Activated CD4-positive, alpha-beta T cell treated with anti-CD3 and anti-CD28 coated beads, Interleukin-2, amount 10 ng/mL, durations not matched to agents 24 days and 14 days (primary cell): ENCODE measurements around the gene URB1. TPM values are rescaled to one million over a fixed set of nuclear protein-coding genes. Genes with fewer than 3 reads are reported as not detected.
"Not testable (repeated sequence)": the region's sequence is repeated elsewhere in the genome, so short reads cannot be mapped to it uniquely, and the experiment has no call there.

Source experiments
- DNase-seq: peaks from one replicate; pipeline ENCODE4 v3.0.0; 2022
- H3K27ac Mint-ChIP-seq: one replicate; pipeline ENCODE4 v1.8.0; 2022; ENCODE audit warnings: mild to moderate bottlenecking, mixed read lengths
- H3K27me3 Mint-ChIP-seq: one replicate; pipeline ENCODE4 v1.8.0; 2022; ENCODE audit warnings: mixed read lengths
- H3K36me3 Mint-ChIP-seq: one replicate; pipeline ENCODE4 v1.8.0; 2022; ENCODE audit warnings: low read depth, mild to moderate bottlenecking, mixed read lengths
- H3K4me1 Mint-ChIP-seq: one replicate; pipeline ENCODE4 v1.8.0; 2021; ENCODE audit warnings: mixed read lengths
- H3K4me3 Mint-ChIP-seq: one replicate; pipeline ENCODE4 v1.8.0; 2022; ENCODE audit warnings: mild to moderate bottlenecking, moderate library complexity, mixed read lengths
- H3K9me3 Mint-ChIP-seq: one replicate; pipeline ENCODE4 v1.8.0; 2021; ENCODE audit warnings: mixed read lengths
- intact Hi-C: fragments of 100-400 bp; cut with micrococcal nuclease; formaldehyde crosslinking; loops from one replicate; pipeline ENCODE4 v1.15.1; 2023
- total RNA-seq: library from RNA; stranded (reverse); gene quantifications from 2 replicates; pipeline ENCODE4 v1.2.3, GENCODE V29; 2022

The URB1 gene
- total RNA-seq, 1 donor from 2014 or later: 41.7 TPM

DNA sequence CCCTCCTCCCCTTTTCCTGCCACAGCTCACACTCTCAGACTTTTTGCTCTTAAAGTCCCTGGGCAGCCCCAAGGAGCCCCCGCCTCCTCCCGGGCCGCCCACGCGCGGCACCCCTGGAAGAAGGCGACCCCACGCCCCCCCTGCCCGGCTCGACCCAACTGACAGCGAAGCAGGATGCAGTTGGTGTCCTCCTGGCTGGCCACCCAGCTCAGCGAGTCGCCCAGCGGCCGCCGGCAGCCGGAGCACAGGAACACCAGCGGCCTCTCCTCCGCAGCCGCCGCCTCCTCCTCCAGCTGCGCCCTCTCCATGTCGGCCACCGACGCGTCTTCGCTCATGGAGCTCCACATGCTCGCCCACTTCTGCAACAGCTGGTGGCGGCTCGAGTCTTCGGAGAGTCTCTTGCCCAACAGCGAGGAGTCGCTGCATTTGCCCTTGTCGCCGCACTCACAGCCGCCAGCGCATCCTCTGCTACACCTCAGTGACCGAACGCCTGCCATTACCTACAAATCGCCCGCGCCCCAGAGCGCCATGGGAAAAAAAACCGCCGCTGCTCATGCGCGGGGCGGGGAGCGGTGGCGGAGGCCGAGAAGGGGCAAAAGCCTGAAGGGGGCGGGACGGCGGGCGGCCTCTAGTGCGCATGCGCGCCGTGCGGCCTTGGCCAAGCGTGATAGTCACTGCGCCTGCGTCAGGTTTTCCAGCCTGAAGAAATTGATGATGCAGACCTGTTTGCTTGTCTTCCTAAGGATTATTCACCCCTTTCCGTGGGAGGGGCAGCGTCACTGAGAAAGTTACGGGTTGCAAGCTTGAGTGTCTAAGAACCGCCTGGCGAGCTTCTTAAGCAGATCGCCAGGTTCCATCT lies 114.1 kb downstream of the URB1 start, which contains the start of gene MIS18A:
Gene MIS18A (minus strand): TSS at position 532 of the 859 bp plus-strand sequence. CDS start 35 bp downstream, at position 497.
- Mint-ChIP-seq H3K27ac (peak within 1 kb of the TSS; percentile 98), H3K4me3 (peak within 1 kb of the TSS; percentile 100), H3K4me1 (peaks cover 32% of the 10 kb centered on the region), H3K27me3 (peaks cover 3% of the 10 kb centered on the region), H3K36me3 (peaks cover 6% of the 10 kb centered on the region), H3K9me3 (no peaks in the 10 kb centered on the region)
- peak; percentile 99 for DNase-seq
- intact Hi-C loops: loop anchor here (1.0 to 10.0 kb wide), 6 partner anchors 37 to 614 kb away; partner anchors contain the start of genes CFAP298 and URB1

DNA sequence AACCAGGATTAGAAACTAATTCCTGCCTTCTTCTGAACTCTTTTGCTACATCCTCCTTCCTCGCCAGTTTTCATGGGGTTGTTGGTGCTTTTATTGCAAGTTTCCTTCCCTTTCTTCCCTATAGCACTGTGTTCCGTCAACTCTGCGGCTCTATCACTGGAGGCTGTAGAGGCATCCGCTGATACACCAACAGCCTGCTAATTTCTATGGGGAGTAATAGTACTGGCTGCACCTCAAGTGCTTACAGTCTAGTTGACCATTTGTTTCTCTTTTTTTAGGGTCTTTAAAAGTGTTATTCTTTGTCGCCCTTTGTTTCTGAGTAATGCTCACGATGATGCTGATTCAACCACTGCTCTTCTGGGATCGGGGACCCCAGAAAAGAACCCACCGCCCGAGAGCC lies 114.7 kb downstream of the URB1 start:
- intact Hi-C loops: loop anchor here (2.0 to 10.0 kb wide), 5 partner anchors 115 to 613 kb away; partner anchors contain the start of genes CFAP298 and URB1
- Mint-ChIP-seq H3K4me1 (peaks cover 32% of the 10 kb centered on the region), H3K27ac (peak overlapping the region; percentile 98), H3K4me3 (peak overlapping the region; percentile 100), H3K36me3 (peaks cover 9% of the 10 kb centered on the region), H3K9me3 (no peaks in the 10 kb centered on the region), H3K27me3 (peaks cover 3% of the 10 kb centered on the region)
- DNase-seq: peak; percentile 65

DNA sequence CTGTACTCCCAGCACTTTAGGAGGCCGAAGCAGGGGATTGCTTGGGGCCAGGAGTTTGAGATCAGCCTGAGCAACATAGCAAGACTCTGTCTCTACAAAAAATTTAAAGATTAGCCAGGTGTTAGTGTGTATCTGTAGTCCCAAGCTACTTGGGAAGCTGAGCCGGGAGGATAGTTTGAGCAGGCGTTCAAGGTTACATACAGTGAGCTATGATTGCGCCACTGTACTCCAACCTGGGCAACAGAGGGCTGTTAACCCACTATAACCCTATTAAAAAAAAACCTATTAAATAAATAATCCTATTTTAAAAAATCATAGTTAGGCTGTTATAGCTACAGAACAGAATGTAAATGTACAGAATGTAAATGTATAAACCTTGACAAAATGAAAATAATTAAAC lies 116.1 kb downstream of the URB1 start:
- Mint-ChIP-seq H3K27me3 (peaks cover 3% of the 10 kb centered on the region), H3K4me1 (peaks cover 31% of the 10 kb centered on the region), H3K36me3 (peaks cover 9% of the 10 kb centered on the region), H3K27ac (no peak overlapping the region), H3K9me3 (no peaks in the 10 kb centered on the region), H3K4me3 (no peak overlapping the region)
- intact Hi-C loops: loop anchor here (5.0 to 10.0 kb wide), 2 partner anchors 291 to 612 kb away; no protein-coding TSS in a partner anchor
- no peak for DNase-seq

DNA sequence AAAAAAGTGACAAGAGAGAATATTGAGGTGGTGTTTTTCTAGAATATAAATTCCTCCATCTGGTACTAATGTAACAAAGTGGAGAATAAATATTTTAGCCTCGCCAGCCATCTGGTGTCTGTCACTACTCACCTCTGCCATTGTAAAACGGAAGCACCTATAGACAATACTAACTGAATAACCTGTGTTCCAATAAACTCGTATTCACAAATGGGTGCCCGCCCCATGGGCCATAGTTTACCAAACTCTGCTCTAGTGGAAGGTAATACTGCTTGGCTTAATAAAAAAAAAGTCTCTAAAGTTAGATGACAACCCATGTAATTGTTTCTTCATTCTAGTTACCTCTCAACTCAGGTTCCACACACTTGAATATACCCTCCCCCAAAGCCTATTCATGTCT lies 122.1 kb downstream of the URB1 start:
- no peak for DNase-seq
- Mint-ChIP-seq H3K4me3 (no peak overlapping the region), H3K27me3 (no peaks in the 10 kb centered on the region), H3K27ac (no peak overlapping the region), H3K36me3 (peaks cover 14% of the 10 kb centered on the region), H3K4me1 (peaks cover 2% of the 10 kb centered on the region), H3K9me3 (no peaks in the 10 kb centered on the region)
- intact Hi-C loops: loop anchor here (10.0 kb wide), 1 partner anchor 606 kb away; no protein-coding TSS in a partner anchor

DNA sequence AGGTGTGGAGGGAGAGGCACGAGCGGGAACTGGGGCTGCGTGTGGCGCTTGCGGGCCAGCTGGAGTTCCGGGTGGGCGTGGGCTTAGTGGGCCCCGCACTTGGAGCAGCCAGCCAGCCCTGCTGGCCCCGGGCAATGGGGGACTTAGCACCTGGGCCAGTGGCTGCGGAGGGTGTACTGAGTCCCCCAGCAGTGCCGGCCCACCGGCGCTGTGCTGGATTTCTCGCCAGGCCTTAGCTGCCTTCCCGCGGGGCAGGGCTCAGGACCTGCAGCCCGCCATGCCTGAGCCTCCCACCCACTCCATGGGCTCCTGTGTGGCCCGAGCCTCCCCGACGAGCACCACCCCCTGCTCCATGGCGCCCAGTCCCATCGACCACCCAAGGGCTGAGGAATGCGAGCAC lies 127.5 kb downstream of the URB1 start:
- DNase-seq, H3K27me3 Mint-ChIP-seq, H3K4me3 Mint-ChIP-seq, intact Hi-C loops, H3K9me3 Mint-ChIP-seq, H3K27ac Mint-ChIP-seq, H3K4me1 Mint-ChIP-seq: not testable (repeated sequence)
- peaks cover 10% of the 10 kb centered on the region for H3K36me3 Mint-ChIP-seq

DNA sequence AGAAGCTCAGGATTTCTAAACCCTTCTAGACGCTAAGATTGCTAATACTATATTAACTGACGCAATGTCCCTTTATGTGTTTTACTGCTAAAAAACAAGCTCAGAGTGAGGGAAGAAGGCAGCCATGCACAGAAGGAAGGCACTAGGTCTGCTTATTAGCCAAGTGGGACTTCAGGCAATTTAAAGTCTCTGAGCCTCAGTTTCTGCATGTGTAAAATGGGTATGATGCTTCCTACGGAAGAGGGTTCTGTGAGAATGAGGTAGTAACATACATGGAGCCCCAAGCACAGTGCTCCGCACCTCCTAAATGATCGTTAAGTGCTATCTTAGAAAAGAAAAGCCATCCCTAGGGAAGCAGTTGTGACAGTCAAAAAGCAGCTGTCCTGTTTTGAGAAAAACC lies 130.9 kb downstream of the URB1 start:
- no peak for DNase-seq
- Mint-ChIP-seq H3K27me3 (peaks cover under 1% of the 10 kb centered on the region), H3K4me3 (no peak overlapping the region), H3K9me3 (no peaks in the 10 kb centered on the region), H3K4me1 (peaks cover 2% of the 10 kb centered on the region), H3K27ac (no peak overlapping the region), H3K36me3 (peaks cover 8% of the 10 kb centered on the region)
- intact Hi-C loops: no loop called here

Other genes starting within 250 kb of the URB1 start
- gene MIS18A, start 114.0 kb downstream of the URB1 start, total RNA-seq: 27.8 and 31.3 TPM in 2 replicates
- not detected in 2 replicates for gene MRAP, start 94.2 kb downstream of the URB1 start, total RNA-seq
- gene EVA1C, start 19.7 kb upstream of the URB1 start, total RNA-seq: 6.0 and 8.2 TPM in 2 replicates
- gene TCP10L, start 192.5 kb upstream of the URB1 start, total RNA-seq: 0.58 and 1.1 TPM in 2 replicates
- 52.5 and 57.6 TPM in 2 replicates for gene CFAP298, start 219.4 kb upstream of the URB1 start, total RNA-seq